Psoas muscle (tissue), 8 donors: ENCODE data around the gene SEC11A. TPM values are rescaled to one million over a fixed set of nuclear protein-coding genes. Genes with fewer than 3 reads are reported as not detected.
"Not testable (repeated sequence)": the region's sequence is repeated elsewhere in the genome, so short reads cannot be mapped to it uniquely, and the experiment has no call there.

Source experiments
- ATAC-seq, 4 donors: fragments of 200-7000 bp; cut with Tn5 transposase; one replicate each; pipeline ENCODE4 v1.9.1; 2020; ENCODE audit warnings: moderate library complexity in 3 of 4, mild to moderate bottlenecking in 2 of 4
- DNase-seq, 2 donors: peaks; one replicate each; pipeline ENCODE4 v3.0.0-alpha.2; 2020
- H3K27ac ChIP-seq: fragments of 200-600 bp; one replicate; pipeline ENCODE4 v1.8.0; 2022
- H3K27me3 ChIP-seq, 3 donors: fragments of 200-600 bp in 1 of 3; one replicate each; pipeline versions ENCODE4 v1.6.1 to v1.8.0; 2013 to 2022; ENCODE audit warnings: low read length in 2 of 3, mild to moderate bottlenecking in 2 of 3, moderate library complexity in 1 of 3; ENCODE audit not compliant: insufficient read depth in 3 of 3
- H3K36me3 ChIP-seq, 2 donors: fragments of 200-600 bp in 1 of 2; one replicate each; pipeline versions ENCODE4 v1.6.1 to v1.8.0; 2013 to 2022; ENCODE audit warnings: low read depth in 1 of 2, mild to moderate bottlenecking in 1 of 2, moderate library complexity in 1 of 2; ENCODE audit not compliant: insufficient read depth in 1 of 2
- H3K4me1 ChIP-seq: fragments of 200-600 bp; one replicate; pipeline ENCODE4 v1.8.0; 2022
- H3K4me3 ChIP-seq: fragments of 200-600 bp; one replicate; pipeline ENCODE4 v1.8.0; 2022; ENCODE audit warnings: mild to moderate bottlenecking
- H3K9me3 ChIP-seq: fragments of 200-600 bp; one replicate; pipeline ENCODE4 v1.8.0; 2022
- CTCF ChIP-seq: fragments of 200-600 bp; IDR thresholded peaks from one replicate; pipeline ENCODE4 v1.8.0; 2022; ENCODE audit warnings: antibody characterized with exemption
- WGBS, 3 donors: extraction: QIAGEN DNeasy Blood & Tissue Kit; methylation state at CpG; one replicate each; pipeline versions ENCODE4 v1.1.6 to v1.1.7; 2013; 5-methylcytosine and 5-hydroxymethylcytosine counted together
- intact Hi-C, 2 donors: fragments of 100-400 bp; cut with DNase I; formaldehyde crosslinking; loops; one replicate each; pipeline versions ENCODE4 v1.11.0 to v1.14.2; 2022
- polyA plus RNA-seq, 3 donors: library from polyadenylated mRNA; stranded (reverse); fragments of 200-250 nt; gene quantifications; one replicate each; pipeline ENCODE4 v1.2.3, GENCODE V29; 2013
- total RNA-seq, 4 donors: library from RNA; stranded (reverse); fragmentation: NEBNext Ultra II Directional in 2 of 4; extraction: Animal tissue kit (Norgen Biotek cat#: 25700) in 2 of 4; gene quantifications; one replicate each; pipeline versions ENCODE4 v1.2.1 to v1.2.4, GENCODE V29; 2021 to 2023
- donor health status: healthy with polysubstance abuse.
- donor health status: DM: no; HTN: no; CAD: no; lungs with moderate emphysema.
- donor health status: Bipolar disorder and iron deficiency.
- donor health status: healthy.
- donor health status: DM: yes; HTN: yes; CAD: no.
- donor health status: DM: no; HTN: no; CAD: no.
- donor health status: DM: no; HTN: no; CAD: no.
- donor health status: DM: yes; HTN: yes; CAD: no.

Gene SEC11A
- total and polyA plus RNA-seq, 7 donors: 80.7 to 237 (median 106) TPM

- H3K9me3 ChIP-seq: no peaks in the 10 kb centered on the region
- no peak overlapping the region for H3K27ac ChIP-seq
- no peak for TF ChIP-seq CTCF
- 68 to 74% (median 68%) methylated on average over 1 of the region's 1 CpG for WGBS, 3 donors
- no peak for DNase-seq
- no peak for ATAC-seq
- intact Hi-C loops: no loop called here
- no peaks in the 10 kb centered on the region for H3K27me3 ChIP-seq
- no peaks in the 10 kb centered on the region for H3K36me3 ChIP-seq
- H3K4me3 ChIP-seq: no peak overlapping the region
- peaks cover 72% of the 10 kb centered on the region for H3K4me1 ChIP-seq
Measured at GRCh38 chr15:84755736-84756527, 40.0 kb upstream of the SEC11A start.

- H3K9me3 ChIP-seq, H3K27me3 ChIP-seq, H3K36me3 ChIP-seq, DNase-seq, H3K4me3 ChIP-seq, ATAC-seq: not testable (repeated sequence)
- 60 to 89% (median 86%) methylated on average over 4 of the region's 4 CpGs for WGBS, 3 donors
- intact Hi-C loops: loop anchor here in 1 of 2 donors (5.0 kb wide), 1 partner anchor 103 kb away; the partner anchor contains the start of gene WDR73
- peak overlapping the region; percentile 99 for H3K27ac ChIP-seq
- H3K4me1 ChIP-seq: peaks cover 78% of the 10 kb centered on the region
Measured at GRCh38 chr15:84754889-84755288, 39.0 kb upstream of the SEC11A start.

GRCh38 chr15:84752700-84753099, 36.8 kb upstream of the SEC11A start:
- Histone ChIP-seq H3K4me1 (peaks cover 67% of the 10 kb centered on the region), H3K27ac (peak overlapping the region; percentile 99), H3K36me3 (no peaks in the 10 kb centered on the region), H3K4me3 (peak overlapping the region; percentile 49), H3K27me3 (no peaks in the 10 kb centered on the region), H3K9me3 (no peaks in the 10 kb centered on the region)
- no peak for DNase-seq
- intact Hi-C loops: loop anchor here in 1 of 2 donors (2.0 to 5.0 kb wide), 2 partner anchors 58 to 100 kb away; partner anchors contain the start of gene WDR73
- WGBS, 3 donors: 3 to 17% (median 12%) methylated on average over 3 of the region's 3 CpGs
- no peak for TF ChIP-seq CTCF
- ATAC-seq: peak; percentile 45 to 65 (median 56)

- Histone ChIP-seq H3K27ac (peak overlapping the region; percentile 99), H3K9me3 (no peaks in the 10 kb centered on the region), H3K27me3 (no peaks in the 10 kb centered on the region), H3K4me3 (peak overlapping the region; percentile 49), H3K36me3 (no peaks in the 10 kb centered on the region), H3K4me1 (peaks cover 69% of the 10 kb centered on the region)
- DNase-seq (no peak), ATAC-seq (no peak)
- TF ChIP-seq CTCF: no peak
- 64 to 96% (median 91%) methylated on average over 1 of the region's 1 CpG for WGBS, 3 donors
- intact Hi-C loops: loop anchor here in 1 of 2 donors (2.0 to 5.0 kb wide), 2 partner anchors 59 to 100 kb away; partner anchors contain the start of gene WDR73
Measured at GRCh38 chr15:84752195-84752594, 36.3 kb upstream of the SEC11A start.

GRCh38 chr15:84751721-84752120, 35.8 kb upstream of the SEC11A start:
- not testable (repeated sequence) for DNase-seq, H3K4me3 ChIP-seq, H3K27me3 ChIP-seq, ATAC-seq, H3K36me3 ChIP-seq, H3K9me3 ChIP-seq
- intact Hi-C loops: loop anchor here in 1 of 2 donors (2.0 to 5.0 kb wide), 3 partner anchors 33 to 99 kb away; partner anchors contain the start of gene WDR73
- peak overlapping the region; percentile 99 for H3K27ac ChIP-seq
- 75 to 88% (median 81%) methylated on average over 6 of the region's 6 CpGs for WGBS, 3 donors
- peaks cover 74% of the 10 kb centered on the region for H3K4me1 ChIP-seq
